IMR-90 (cell line): ENCODE data around the gene OSER1.

Experiments
- CEBPB ChIP-seq: IDR thresholded peaks from 2 replicates; pipeline ENCODE4 v1.6.1; 2012; ENCODE audit warnings: low read depth, low read length, improper control_type of control experiment
- MAFK ChIP-seq: IDR thresholded peaks from 2 replicates; pipeline ENCODE4 v1.6.1; 2012; ENCODE audit warnings: low read depth, low read length, improper control_type of control experiment
- MAZ ChIP-seq: IDR thresholded peaks from 2 replicates; pipeline ENCODE4 v1.6.1; 2012; ENCODE audit warnings: low read depth, mild to moderate bottlenecking, low read length, improper control_type of control experiment, moderate library complexity, borderline replicate concordance
- MXI1 ChIP-seq: IDR thresholded peaks from 2 replicates; pipeline ENCODE4 v1.6.1; 2012; ENCODE audit warnings: low read depth, mild to moderate bottlenecking, low read length, moderate library complexity, borderline replicate concordance
- NFE2L2 ChIP-seq: fragments of 150-350 bp; IDR thresholded peaks from 2 replicates; pipeline ENCODE4 v1.6.1; 2016; ENCODE audit warnings: low read depth, mild to moderate bottlenecking, low read length
- POLR2A ChIP-seq: IDR thresholded peaks from 2 replicates; pipeline ENCODE4 v1.6.1; 2012; ENCODE audit warnings: mild to moderate bottlenecking, low read depth, low read length
- RAD21 ChIP-seq: IDR thresholded peaks from 2 replicates; pipeline ENCODE4 v1.6.1; 2012; ENCODE audit warnings: low read length, improper control_type of control experiment
- RCOR1 ChIP-seq: IDR thresholded peaks from 2 replicates; pipeline ENCODE4 v1.6.1; 2012; ENCODE audit warnings: mild to moderate bottlenecking, low read length, improper control_type of control experiment; ENCODE audit not compliant: insufficient replicate concordance
- SMC3 ChIP-seq: fragments of 150-350 bp; IDR thresholded peaks from 2 replicates; pipeline ENCODE4 v1.6.1; 2016; ENCODE audit warnings: low read depth, mild to moderate bottlenecking, antibody characterized with exemption, low read length, moderate library complexity
- TF ChIP-seq, protein P1 (sequence below): conservative IDR thresholded peaks from 2 replicates; pipeline ENCODE4 v1.5.1; 2012; ENCODE audit warnings: mild to moderate bottlenecking, low read depth, low read length, improper control_type of control experiment
- TF ChIP-seq, protein P2 (sequence below): fragments of 150-350 bp; IDR thresholded peaks from 2 replicates; pipeline ENCODE4 v1.6.1; 2016; ENCODE audit warnings: low read depth, mild to moderate bottlenecking, low read length, moderate library complexity, borderline replicate concordance
- TF ChIP-seq, protein P3 (sequence below): fragments of 150-350 bp; IDR thresholded peaks from 2 replicates; pipeline ENCODE4 v1.6.1; 2017; ENCODE audit warnings: mild to moderate bottlenecking, antibody characterized with exemption, low read length, low read depth

DNA sequence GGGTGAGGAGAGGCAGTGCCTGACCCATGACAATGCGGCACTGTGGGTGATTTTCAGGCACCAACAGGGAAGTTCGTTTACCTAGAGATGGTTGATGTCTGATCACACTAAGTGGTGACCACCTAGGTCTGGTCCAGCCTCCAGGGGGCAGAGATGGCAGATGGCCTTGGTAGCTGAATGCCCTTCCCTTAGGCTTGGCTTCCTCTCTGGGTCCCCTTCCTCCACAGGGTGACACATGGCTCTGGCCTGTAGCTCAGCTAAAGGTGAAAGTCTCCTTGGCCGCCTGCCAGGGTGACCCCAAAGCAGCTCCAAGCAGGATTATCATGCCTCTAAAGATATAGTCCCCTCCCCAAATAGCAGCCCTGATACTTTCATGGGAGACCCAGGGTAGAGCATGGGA lies 43.0 kb upstream of the OSER1 start:
- TF ChIP-seq NFE2L2 (no peak), POLR2A (no peak), RAD21 (no peak), MXI1 (no peak), RCOR1 (no peak), SMC3 (no peak), MAFK (no peak), CEBPB (no peak), MAZ (no peak)
- TF ChIP-seq, protein P1, sequence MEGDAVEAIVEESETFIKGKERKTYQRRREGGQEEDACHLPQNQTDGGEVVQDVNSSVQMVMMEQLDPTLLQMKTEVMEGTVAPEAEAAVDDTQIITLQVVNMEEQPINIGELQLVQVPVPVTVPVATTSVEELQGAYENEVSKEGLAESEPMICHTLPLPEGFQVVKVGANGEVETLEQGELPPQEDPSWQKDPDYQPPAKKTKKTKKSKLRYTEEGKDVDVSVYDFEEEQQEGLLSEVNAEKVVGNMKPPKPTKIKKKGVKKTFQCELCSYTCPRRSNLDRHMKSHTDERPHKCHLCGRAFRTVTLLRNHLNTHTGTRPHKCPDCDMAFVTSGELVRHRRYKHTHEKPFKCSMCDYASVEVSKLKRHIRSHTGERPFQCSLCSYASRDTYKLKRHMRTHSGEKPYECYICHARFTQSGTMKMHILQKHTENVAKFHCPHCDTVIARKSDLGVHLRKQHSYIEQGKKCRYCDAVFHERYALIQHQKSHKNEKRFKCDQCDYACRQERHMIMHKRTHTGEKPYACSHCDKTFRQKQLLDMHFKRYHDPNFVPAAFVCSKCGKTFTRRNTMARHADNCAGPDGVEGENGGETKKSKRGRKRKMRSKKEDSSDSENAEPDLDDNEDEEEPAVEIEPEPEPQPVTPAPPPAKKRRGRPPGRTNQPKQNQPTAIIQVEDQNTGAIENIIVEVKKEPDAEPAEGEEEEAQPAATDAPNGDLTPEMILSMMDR: no peak
- TF ChIP-seq, protein P2, sequence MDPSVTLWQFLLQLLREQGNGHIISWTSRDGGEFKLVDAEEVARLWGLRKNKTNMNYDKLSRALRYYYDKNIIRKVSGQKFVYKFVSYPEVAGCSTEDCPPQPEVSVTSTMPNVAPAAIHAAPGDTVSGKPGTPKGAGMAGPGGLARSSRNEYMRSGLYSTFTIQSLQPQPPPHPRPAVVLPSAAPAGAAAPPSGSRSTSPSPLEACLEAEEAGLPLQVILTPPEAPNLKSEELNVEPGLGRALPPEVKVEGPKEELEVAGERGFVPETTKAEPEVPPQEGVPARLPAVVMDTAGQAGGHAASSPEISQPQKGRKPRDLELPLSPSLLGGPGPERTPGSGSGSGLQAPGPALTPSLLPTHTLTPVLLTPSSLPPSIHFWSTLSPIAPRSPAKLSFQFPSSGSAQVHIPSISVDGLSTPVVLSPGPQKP: no peak
- TF ChIP-seq, protein P3, sequence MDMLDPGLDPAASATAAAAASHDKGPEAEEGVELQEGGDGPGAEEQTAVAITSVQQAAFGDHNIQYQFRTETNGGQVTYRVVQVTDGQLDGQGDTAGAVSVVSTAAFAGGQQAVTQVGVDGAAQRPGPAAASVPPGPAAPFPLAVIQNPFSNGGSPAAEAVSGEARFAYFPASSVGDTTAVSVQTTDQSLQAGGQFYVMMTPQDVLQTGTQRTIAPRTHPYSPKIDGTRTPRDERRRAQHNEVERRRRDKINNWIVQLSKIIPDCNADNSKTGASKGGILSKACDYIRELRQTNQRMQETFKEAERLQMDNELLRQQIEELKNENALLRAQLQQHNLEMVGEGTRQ: no peak
